ENCODE results near the gene APOL5. TPM values are rescaled to one million over a fixed set of nuclear protein-coding genes. Genes with fewer than 3 reads are reported as not detected.

APOL5 gene
- polyA plus RNA-seq, 1 donor (not counting 4 experiments of a cell fraction or from before 2014, with no cell fraction given): not detected

GRCh38 chr22:35739076-35739930, 21.6 kb downstream of the APOL5 start:
- H3K9me3 ChIP-seq (ENCODE audit: control insufficient read depth, low read depth, low read length): no peaks in the 10 kb centered on the region
- H4K20me1 ChIP-seq (ENCODE audit: control insufficient read depth, extremely low read depth, insufficient read depth, low read length): no peaks in the 10 kb centered on the region
- H3K36me3 ChIP-seq (ENCODE audit: control insufficient read depth in 2 of 2, extremely low read depth in 1 of 2, insufficient read depth in 2 of 2, low read length in 2 of 2): peaks cover 14 to 20% of the 10 kb centered on the region in 2 experiments
- FAIRE-seq (peak; percentile 26), DNase-seq (ENCODE audit: low read depth, low spot score) (no peak)
- H3K4me2 ChIP-seq (ENCODE audit: control insufficient read depth, extremely low read depth, insufficient read depth, low read depth, low read length): no peak overlapping the region
- peaks cover 4% of the 10 kb centered on the region for H3K4me1 ChIP-seq (ENCODE audit: control insufficient read depth, extremely low read depth, insufficient read depth, low read length)
- TF ChIP-seq, protein P1, sequence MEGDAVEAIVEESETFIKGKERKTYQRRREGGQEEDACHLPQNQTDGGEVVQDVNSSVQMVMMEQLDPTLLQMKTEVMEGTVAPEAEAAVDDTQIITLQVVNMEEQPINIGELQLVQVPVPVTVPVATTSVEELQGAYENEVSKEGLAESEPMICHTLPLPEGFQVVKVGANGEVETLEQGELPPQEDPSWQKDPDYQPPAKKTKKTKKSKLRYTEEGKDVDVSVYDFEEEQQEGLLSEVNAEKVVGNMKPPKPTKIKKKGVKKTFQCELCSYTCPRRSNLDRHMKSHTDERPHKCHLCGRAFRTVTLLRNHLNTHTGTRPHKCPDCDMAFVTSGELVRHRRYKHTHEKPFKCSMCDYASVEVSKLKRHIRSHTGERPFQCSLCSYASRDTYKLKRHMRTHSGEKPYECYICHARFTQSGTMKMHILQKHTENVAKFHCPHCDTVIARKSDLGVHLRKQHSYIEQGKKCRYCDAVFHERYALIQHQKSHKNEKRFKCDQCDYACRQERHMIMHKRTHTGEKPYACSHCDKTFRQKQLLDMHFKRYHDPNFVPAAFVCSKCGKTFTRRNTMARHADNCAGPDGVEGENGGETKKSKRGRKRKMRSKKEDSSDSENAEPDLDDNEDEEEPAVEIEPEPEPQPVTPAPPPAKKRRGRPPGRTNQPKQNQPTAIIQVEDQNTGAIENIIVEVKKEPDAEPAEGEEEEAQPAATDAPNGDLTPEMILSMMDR (optimal IDR thresholded peaks at IDR 0.05 in 1 of 3, IDR thresholded peaks at IDR 0.05 in 1 of 3, conservative IDR thresholded peaks at IDR 0.05 in 1 of 3; ENCODE audit: extremely low read depth in 1 of 3, insufficient read depth in 2 of 3, low read length in 3 of 3): peak; percentile 14 to 32 (median 16)
- no peak for TF ChIP-seq EZH2 (IDR thresholded peaks at IDR 0.05; ENCODE audit: low read length)
- no peaks in the 10 kb centered on the region for H3K79me2 ChIP-seq (ENCODE audit: control insufficient read depth, insufficient read depth, low read length)
- no peaks in the 10 kb centered on the region for H3K27me3 ChIP-seq (ENCODE audit: control insufficient read depth, extremely low read depth, insufficient read depth, low read length)
- dilution Hi-C loops (cut with MboI; ENCODE audit: extremely low pct_ligation_motif_present, low sequenced_read_pairs): no loop called here
- no peak overlapping the region for H3K4me3 ChIP-seq (ENCODE audit: control insufficient read depth in 2 of 3, extremely low read depth in 1 of 3, insufficient read depth in 2 of 3, low read depth in 1 of 3, low read length in 3 of 3)
- no peak overlapping the region for H3K27ac ChIP-seq (ENCODE audit: control insufficient read depth, insufficient read depth, low read length)
- H2AFZ ChIP-seq (ENCODE audit: control insufficient read depth, low read length): no peak overlapping the region
- H3K9ac ChIP-seq (ENCODE audit: control insufficient read depth, extremely low read depth, insufficient read depth, low read length): no peak overlapping the region
- H3K9me1 ChIP-seq (ENCODE audit: control insufficient read depth, extremely low read depth, insufficient read depth, low read length): no peaks in the 10 kb centered on the region

DNA sequence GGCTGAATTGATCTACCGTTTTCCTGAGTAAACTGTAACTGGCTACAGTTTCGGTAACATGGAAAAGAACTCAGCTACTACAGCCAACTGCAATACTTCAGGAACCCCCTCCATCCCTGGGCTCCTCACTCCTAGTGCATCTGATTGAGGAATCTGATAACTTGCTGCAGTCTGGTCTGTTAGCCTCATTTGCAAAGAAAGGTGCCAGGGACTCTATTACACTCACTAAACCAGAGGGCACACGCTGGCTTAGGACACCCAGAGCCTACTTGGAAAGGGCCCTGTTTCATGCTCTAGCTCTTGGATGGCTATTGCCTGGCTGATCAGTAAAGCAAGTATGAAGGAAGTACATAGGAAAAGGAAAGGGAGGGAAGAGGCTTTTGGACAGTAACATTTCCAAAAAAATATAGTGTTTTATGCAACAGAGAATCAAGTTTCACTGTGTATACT, 22.3 kb downstream of the APOL5 start:
- dilution Hi-C loops (cut with MboI; ENCODE audit: extremely low pct_ligation_motif_present, low sequenced_read_pairs): no loop called here
- Histone ChIP-seq H3K27me3 (ENCODE audit: control insufficient read depth, extremely low read depth, insufficient read depth, low read length) (no peaks in the 10 kb centered on the region), H3K9ac (ENCODE audit: control insufficient read depth, extremely low read depth, insufficient read depth, low read length) (no peak overlapping the region), H2AFZ (ENCODE audit: control insufficient read depth, low read length) (no peak overlapping the region), H3K79me2 (ENCODE audit: control insufficient read depth, insufficient read depth, low read length) (no peaks in the 10 kb centered on the region), H3K4me2 (ENCODE audit: control insufficient read depth, extremely low read depth, insufficient read depth, low read depth, low read length) (no peak overlapping the region), H4K20me1 (ENCODE audit: control insufficient read depth, extremely low read depth, insufficient read depth, low read length) (no peaks in the 10 kb centered on the region), H3K9me3 (ENCODE audit: control insufficient read depth, low read depth, low read length) (no peaks in the 10 kb centered on the region), H3K27ac (ENCODE audit: control insufficient read depth, insufficient read depth, low read length) (no peak overlapping the region), H3K4me3 (ENCODE audit: control insufficient read depth in 2 of 3, extremely low read depth in 1 of 3, insufficient read depth in 2 of 3, low read depth in 1 of 3, low read length in 3 of 3) (no peak overlapping the region), H3K36me3 (ENCODE audit: control insufficient read depth in 2 of 2, extremely low read depth in 1 of 2, insufficient read depth in 2 of 2, low read length in 2 of 2) (peaks cover 14 to 23% of the 10 kb centered on the region in 2 experiments), H3K9me1 (ENCODE audit: control insufficient read depth, extremely low read depth, insufficient read depth, low read length) (no peaks in the 10 kb centered on the region), H3K4me1 (ENCODE audit: control insufficient read depth, extremely low read depth, insufficient read depth, low read length) (peaks cover 4% of the 10 kb centered on the region)
- no peak for TF ChIP-seq EZH2 (IDR thresholded peaks at IDR 0.05; ENCODE audit: low read length)
- TF ChIP-seq, protein P1 (optimal IDR thresholded peaks at IDR 0.05 in 1 of 3, IDR thresholded peaks at IDR 0.05 in 1 of 3, conservative IDR thresholded peaks at IDR 0.05 in 1 of 3; ENCODE audit: extremely low read depth in 1 of 3, insufficient read depth in 2 of 3, low read length in 3 of 3): no peak
- FAIRE-seq: no peak
- no peak for DNase-seq (ENCODE audit: low read depth, low spot score)

All from keratinocyte (primary cell).